Activated T-helper 17 cell treated with anti-CD3 and anti-CD28 coated beads, Interleukin-2, amount 50 U/mL, for 72 hours (primary cell): ENCODE data around the gene ZEB2. TPM values are rescaled to one million over a fixed set of nuclear protein-coding genes. Genes with fewer than 3 reads are reported as not detected.

Experiments used
- ATAC-seq: fragments of 150-1000 bp; cut with Tn5 transposase; replicated peaks from 2 replicates; pipeline ENCODE4 v1.10.0; 2021; ENCODE audit warnings: mild to moderate bottlenecking, moderate library complexity
- H3K27ac Mint-ChIP-seq: one replicate; pipeline ENCODE4 v1.8.0; 2022; ENCODE audit warnings: mixed read lengths
- H3K27me3 Mint-ChIP-seq: one replicate; pipeline ENCODE4 v1.8.0; 2022; ENCODE audit warnings: mixed read lengths
- H3K36me3 Mint-ChIP-seq: one replicate; pipeline ENCODE4 v1.8.0; 2022; ENCODE audit warnings: low read depth, mild to moderate bottlenecking, mixed read lengths
- H3K4me1 Mint-ChIP-seq: one replicate; pipeline ENCODE4 v1.8.0; 2022; ENCODE audit warnings: mixed read lengths
- H3K4me3 Mint-ChIP-seq: one replicate; pipeline ENCODE4 v1.8.0; 2022; ENCODE audit warnings: mild to moderate bottlenecking, mixed read lengths
- H3K9me3 Mint-ChIP-seq: one replicate; pipeline ENCODE4 v1.8.0; 2022; ENCODE audit warnings: mixed read lengths
- total RNA-seq, 2 donors: library from RNA; stranded (reverse); gene quantifications; one replicate each; pipeline ENCODE4 v1.2.3, GENCODE V29; 2022

The ZEB2 gene
- total RNA-seq, 2 donors from 2014 or later: 27.6 to 44.1 TPM

- Mint-ChIP-seq H3K9me3 (no peaks in the 10 kb centered on the region), H3K4me3 (no peak overlapping the region), H3K27me3 (no peaks in the 10 kb centered on the region), H3K27ac (no peak overlapping the region), H3K4me1 (peaks cover 3% of the 10 kb centered on the region), H3K36me3 (peaks cover 7% of the 10 kb centered on the region)
- ATAC-seq: no peak
Observed at GRCh38 chr2:144389930-144390311, 130.0 kb downstream of the ZEB2 start.

GRCh38 chr2:144389151-144389929 is 130.6 kb downstream of the ZEB2 start:
- Mint-ChIP-seq H3K4me3 (no peak overlapping the region), H3K4me1 (peaks cover 3% of the 10 kb centered on the region)

GRCh38 chr2:144385381-144385780 is 134.5 kb downstream of the ZEB2 start:
- Mint-ChIP-seq H3K27me3 (no peaks in the 10 kb centered on the region), H3K4me1 (peaks cover 6% of the 10 kb centered on the region), H3K4me3 (no peak overlapping the region), H3K9me3 (no peaks in the 10 kb centered on the region), H3K27ac (no peak overlapping the region), H3K36me3 (no peaks in the 10 kb centered on the region)
- ATAC-seq: no peak

More at GRCh38 chr2:144389151-144389929, 130.6 kb downstream of the ZEB2 start:
- ATAC-seq: no peak
- Mint-ChIP-seq H3K27ac (no peak overlapping the region), H3K36me3 (peaks cover 7% of the 10 kb centered on the region), H3K9me3 (no peaks in the 10 kb centered on the region), H3K27me3 (no peaks in the 10 kb centered on the region)

GRCh38 chr2:144383571-144384100 is 136.3 kb downstream of the ZEB2 start:
- no peaks in the 10 kb centered on the region for H3K9me3 Mint-ChIP-seq
- peaks cover 6% of the 10 kb centered on the region for H3K4me1 Mint-ChIP-seq
- no peak overlapping the region for H3K27ac Mint-ChIP-seq
- no peak overlapping the region for H3K4me3 Mint-ChIP-seq
- no peaks in the 10 kb centered on the region for H3K36me3 Mint-ChIP-seq
- H3K27me3 Mint-ChIP-seq: no peaks in the 10 kb centered on the region
- no peak for ATAC-seq

GRCh38 chr2:144382849-144383248 is 137.1 kb downstream of the ZEB2 start:
- peak overlapping the region; percentile 15 for H3K4me3 Mint-ChIP-seq
- peak; percentile 95 for ATAC-seq
- peak overlapping the region; percentile 25 for H3K27ac Mint-ChIP-seq
- H3K27me3 Mint-ChIP-seq: no peaks in the 10 kb centered on the region
- no peaks in the 10 kb centered on the region for H3K9me3 Mint-ChIP-seq
- peaks cover 8% of the 10 kb centered on the region for H3K4me1 Mint-ChIP-seq
- H3K36me3 Mint-ChIP-seq: no peaks in the 10 kb centered on the region

GRCh38 chr2:144381716-144382115 is 138.2 kb downstream of the ZEB2 start:
- H3K4me1 Mint-ChIP-seq: peaks cover 11% of the 10 kb centered on the region

GRCh38 chr2:144379851-144380311 is 140.0 kb downstream of the ZEB2 start:
- no peaks in the 10 kb centered on the region for H3K36me3 Mint-ChIP-seq
- peaks cover 3% of the 10 kb centered on the region for H3K27me3 Mint-ChIP-seq
- no peaks in the 10 kb centered on the region for H3K9me3 Mint-ChIP-seq
- H3K4me1 Mint-ChIP-seq: peaks cover 11% of the 10 kb centered on the region
- H3K4me3 Mint-ChIP-seq: no peak overlapping the region
- no peak overlapping the region for H3K27ac Mint-ChIP-seq
- no peak for ATAC-seq

More at GRCh38 chr2:144381716-144382115, 138.2 kb downstream of the ZEB2 start:
- no peak overlapping the region for H3K4me3 Mint-ChIP-seq
- no peak overlapping the region for H3K27ac Mint-ChIP-seq
- no peaks in the 10 kb centered on the region for H3K9me3 Mint-ChIP-seq
- ATAC-seq: peak; percentile 20
- no peaks in the 10 kb centered on the region for H3K27me3 Mint-ChIP-seq
- H3K36me3 Mint-ChIP-seq: no peaks in the 10 kb centered on the region

- H3K4me1 Mint-ChIP-seq: peaks cover 17% of the 10 kb centered on the region
- H3K27me3 Mint-ChIP-seq: peaks cover 3% of the 10 kb centered on the region
- no peaks in the 10 kb centered on the region for H3K36me3 Mint-ChIP-seq
- H3K4me3 Mint-ChIP-seq: no peak overlapping the region
- no peak for ATAC-seq
- no peaks in the 10 kb centered on the region for H3K9me3 Mint-ChIP-seq
- H3K27ac Mint-ChIP-seq: no peak overlapping the region
Observed at GRCh38 chr2:144378551-144378950, 141.4 kb downstream of the ZEB2 start.

- Mint-ChIP-seq H3K4me3 (no peak overlapping the region), H3K36me3 (no peaks in the 10 kb centered on the region), H3K4me1 (peaks cover 14% of the 10 kb centered on the region), H3K27ac (no peak overlapping the region), H3K27me3 (peaks cover 3% of the 10 kb centered on the region), H3K9me3 (no peaks in the 10 kb centered on the region)
- peak; percentile 29 for ATAC-seq
Observed at GRCh38 chr2:144377914-144378313, 142.0 kb downstream of the ZEB2 start.

- Mint-ChIP-seq H3K36me3 (no peaks in the 10 kb centered on the region), H3K9me3 (no peaks in the 10 kb centered on the region), H3K27me3 (peaks cover 3% of the 10 kb centered on the region), H3K27ac (no peak overlapping the region), H3K4me3 (no peak overlapping the region), H3K4me1 (peaks cover 11% of the 10 kb centered on the region)
- no peak for ATAC-seq
Observed at GRCh38 chr2:144376926-144377325, 143.0 kb downstream of the ZEB2 start.

- Mint-ChIP-seq H3K9me3 (no peaks in the 10 kb centered on the region), H3K27ac (no peak overlapping the region), H3K4me3 (no peak overlapping the region), H3K27me3 (peaks cover 3% of the 10 kb centered on the region), H3K36me3 (no peaks in the 10 kb centered on the region), H3K4me1 (peaks cover 11% of the 10 kb centered on the region)
- ATAC-seq: no peak
Observed at GRCh38 chr2:144376460-144376859, 143.5 kb downstream of the ZEB2 start.

GRCh38 chr2:144374163-144374661 is 145.7 kb downstream of the ZEB2 start:
- peak overlapping the region; percentile 54 for H3K4me3 Mint-ChIP-seq
- H3K36me3 Mint-ChIP-seq: no peaks in the 10 kb centered on the region
- peak overlapping the region; percentile 71 for H3K27ac Mint-ChIP-seq
- peaks cover 11% of the 10 kb centered on the region for H3K4me1 Mint-ChIP-seq
- H3K27me3 Mint-ChIP-seq: peaks cover 3% of the 10 kb centered on the region
- H3K9me3 Mint-ChIP-seq: no peaks in the 10 kb centered on the region
- peak; percentile 86 for ATAC-seq

GRCh38 chr2:144372410-144373080 is 147.4 kb downstream of the ZEB2 start:
- no peaks in the 10 kb centered on the region for H3K36me3 Mint-ChIP-seq
- H3K9me3 Mint-ChIP-seq: no peaks in the 10 kb centered on the region
- H3K4me1 Mint-ChIP-seq: peaks cover 6% of the 10 kb centered on the region
- no peak overlapping the region for H3K4me3 Mint-ChIP-seq
- no peak for ATAC-seq
- H3K27ac Mint-ChIP-seq: no peak overlapping the region
- H3K27me3 Mint-ChIP-seq: peaks cover 3% of the 10 kb centered on the region

- no peak for ATAC-seq
- Mint-ChIP-seq H3K36me3 (no peaks in the 10 kb centered on the region), H3K4me3 (no peak overlapping the region), H3K27me3 (peaks cover 2% of the 10 kb centered on the region), H3K9me3 (no peaks in the 10 kb centered on the region), H3K27ac (no peak overlapping the region), H3K4me1 (peaks cover 6% of the 10 kb centered on the region)
Observed at GRCh38 chr2:144370937-144371584, 148.9 kb downstream of the ZEB2 start.
